ENCODE measurements around the gene CALCOCO2.

Gene CALCOCO2

GRCh38 chr17:48873696-48874443 is 43.0 kb downstream of the CALCOCO2 start:
- DNase-seq: no peak

- DNase-seq: no peak
These were observed 48.4 kb downstream of the CALCOCO2 start for GRCh38 chr17:48878920-48879898.

- DNase-seq: no peak
These were observed 51.4 kb downstream of the CALCOCO2 start for GRCh38 chr17:48882272-48882671.

- no peak for DNase-seq
These were observed 52.3 kb downstream of the CALCOCO2 start for GRCh38 chr17:48883171-48883570.

GRCh38 chr17:48890086-48890485 is 59.3 kb downstream of the CALCOCO2 start:
- no peak for DNase-seq

GRCh38 chr17:48892940-48893645 is 62.3 kb downstream of the CALCOCO2 start:
- no peak for DNase-seq

GRCh38 chr17:48893646-48894508 is 63.0 kb downstream of the CALCOCO2 start:
- DNase-seq: no peak

GRCh38 chr17:48894886-48895285 is 64.1 kb downstream of the CALCOCO2 start:
- DNase-seq: no peak

GRCh38 chr17:48901241-48901640 is 70.4 kb downstream of the CALCOCO2 start:
- no peak for DNase-seq

GRCh38 chr17:48903401-48903800 is 72.6 kb downstream of the CALCOCO2 start:
- no peak for DNase-seq

- DNase-seq: no peak
These were observed 73.6 kb downstream of the CALCOCO2 start for GRCh38 chr17:48904428-48904827.

- DNase-seq: no peak
These were observed 75.2 kb downstream of the CALCOCO2 start for GRCh38 chr17:48905987-48906515.

- DNase-seq: no peak
These were observed 76.8 kb downstream of the CALCOCO2 start for GRCh38 chr17:48907713-48908046.

- peak; percentile 81 for DNase-seq
These were observed 77.4 kb downstream of the CALCOCO2 start, which contains the start of gene UBE2Z for GRCh38 chr17:48908047-48908843. Gene UBE2Z, plus strand, starts transcription at chr17:48908407. Its CDS starts 97 bp downstream, at chr17:48908504.

GRCh38 chr17:48908853-48909394 is 78.1 kb downstream of the CALCOCO2 start:
- peak; percentile 4 for DNase-seq

GRCh38 chr17:48909783-48910182 is 78.9 kb downstream of the CALCOCO2 start:
- no peak for DNase-seq

GRCh38 chr17:48910370-48910769 is 79.5 kb downstream of the CALCOCO2 start:
- DNase-seq: no peak

GRCh38 chr17:48912476-48912875 is 81.6 kb downstream of the CALCOCO2 start:
- DNase-seq: no peak
